AG04450 (cell line): ENCODE measurements around the gene TBX2. TPM values are rescaled to one million over a fixed set of nuclear protein-coding genes. Genes with fewer than 3 reads are reported as not detected.
A peak's percentile ranks its signal among the peaks of the same experiment; 100 is the strongest.

Experiments
- CTCF ChIA-PET: fragments of 300-600, 350-600 bp; formaldehyde crosslinking; extraction: SDS; loops from one replicate; lab custom pipeline; 2022; ENCODE audit warnings: antibody characterized with exemption, inconsistent platforms; lab: Charles Lee
- POLR2A ChIA-PET: fragments of 350-600 bp; formaldehyde crosslinking; extraction: SDS; loops from one replicate; lab custom pipeline; 2021; ENCODE audit warnings: antibody characterized with exemption, inconsistent platforms; lab: Yijun Ruan, JAX
- DNase-seq: peaks from one replicate; pipeline ENCODE4 v3.0.0-alpha.2; 2011; ENCODE audit warnings: low read depth, low spot score
- H3K27ac ChIP-seq: one replicate; pipeline ENCODE4 v1.5.1; 2012; ENCODE audit warnings: low read depth, low read length, control low read depth
- H3K27me3 ChIP-seq: one replicate; pipeline ENCODE4 v1.6.0; 2012; ENCODE audit warnings: low read length; ENCODE audit not compliant: control insufficient read depth, insufficient read depth
- H3K4me3 ChIP-seq: 2 replicates; pipeline ENCODE4 v1.5.1; 2011; ENCODE audit warnings: mild to moderate bottlenecking, low read depth, low read length, control low read depth
- H3K9me3 ChIP-seq: 2 replicates; pipeline ENCODE4 v1.5.1; 2012; ENCODE audit warnings: low read length; ENCODE audit not compliant: control insufficient read depth, insufficient read depth
- polyA plus RNA-seq: library from polyadenylated mRNA; depleted of rRNA; stranded (reverse); fragments of >200 nt; gene quantifications from 2 replicates; pipeline ENCODE4 v1.2.3, GENCODE V29; 2011
- TF ChIP-seq, protein P1 (sequence below): IDR thresholded peaks from 2 replicates; pipeline ENCODE4 v1.5.1; 2011; ENCODE audit warnings: low read depth, low read length, control low read depth, inconsistent platforms

TBX2 gene
- polyA plus RNA-seq, 1 experiment: 18.3 TPM

- TF ChIP-seq, protein P1, sequence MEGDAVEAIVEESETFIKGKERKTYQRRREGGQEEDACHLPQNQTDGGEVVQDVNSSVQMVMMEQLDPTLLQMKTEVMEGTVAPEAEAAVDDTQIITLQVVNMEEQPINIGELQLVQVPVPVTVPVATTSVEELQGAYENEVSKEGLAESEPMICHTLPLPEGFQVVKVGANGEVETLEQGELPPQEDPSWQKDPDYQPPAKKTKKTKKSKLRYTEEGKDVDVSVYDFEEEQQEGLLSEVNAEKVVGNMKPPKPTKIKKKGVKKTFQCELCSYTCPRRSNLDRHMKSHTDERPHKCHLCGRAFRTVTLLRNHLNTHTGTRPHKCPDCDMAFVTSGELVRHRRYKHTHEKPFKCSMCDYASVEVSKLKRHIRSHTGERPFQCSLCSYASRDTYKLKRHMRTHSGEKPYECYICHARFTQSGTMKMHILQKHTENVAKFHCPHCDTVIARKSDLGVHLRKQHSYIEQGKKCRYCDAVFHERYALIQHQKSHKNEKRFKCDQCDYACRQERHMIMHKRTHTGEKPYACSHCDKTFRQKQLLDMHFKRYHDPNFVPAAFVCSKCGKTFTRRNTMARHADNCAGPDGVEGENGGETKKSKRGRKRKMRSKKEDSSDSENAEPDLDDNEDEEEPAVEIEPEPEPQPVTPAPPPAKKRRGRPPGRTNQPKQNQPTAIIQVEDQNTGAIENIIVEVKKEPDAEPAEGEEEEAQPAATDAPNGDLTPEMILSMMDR: no peak
- ChIA-PET POLR2A (interaction anchor here (1.0 to 1.9 kb wide), 2 partner anchors 15 to 87 kb away, joined by 3 to 7 read pairs; no protein-coding TSS in a partner anchor), CTCF (interaction anchor here (0.5 to 1.7 kb wide), 6 partner anchors 12 to 670 kb away, joined by 3 to 6 read pairs (median 4); no protein-coding TSS in a partner anchor)
- peak overlapping the region; percentile 57 for H3K27ac ChIP-seq
- no peaks in the 10 kb centered on the region for H3K27me3 ChIP-seq
- peak overlapping the region; percentile 98 for H3K4me3 ChIP-seq
- DNase-seq: no peak
- H3K9me3 ChIP-seq: no peaks in the 10 kb centered on the region; the same call in 1 of the 2 replicates
Observed at GRCh38 chr17:61394630-61395408, 4.8 kb upstream of the TBX2 start.

GRCh38 chr17:61395409-61395982 lies 4.1 kb upstream of the TBX2 start:
- Histone ChIP-seq H3K27ac (peak overlapping the region; percentile 57), H3K27me3 (no peaks in the 10 kb centered on the region), H3K4me3 (peak overlapping the region; percentile 98), H3K9me3 (no peaks in the 10 kb centered on the region; the same call in 1 of the 2 replicates)
- TF ChIP-seq, protein P1: no peak
- ChIA-PET CTCF (interaction anchor here (0.5 to 1.7 kb wide), 2 partner anchors 424 to 671 kb away, joined by 3 to 6 read pairs; no protein-coding TSS in a partner anchor), POLR2A (interaction anchor here (1.0 to 1.9 kb wide), 2 partner anchors 16 to 87 kb away, joined by 3 to 7 read pairs; no protein-coding TSS in a partner anchor)
- DNase-seq: no peak

- H3K27ac ChIP-seq: peak overlapping the region; percentile 61
- H3K27me3 ChIP-seq: no peaks in the 10 kb centered on the region
- ChIA-PET CTCF (interaction anchor here (0.9 to 1.7 kb wide), 3 partner anchors 395 to 675 kb away, joined by 3 to 4 read pairs (median 3); no protein-coding TSS in a partner anchor), POLR2A (interaction anchor here (0.6 to 1.4 kb wide), 3 partner anchors 10 to 177 kb away, joined by 3 to 6 read pairs (median 4); no protein-coding TSS in a partner anchor)
- peak overlapping the region; percentile 98 for H3K4me3 ChIP-seq
- DNase-seq: no peak
- no peaks in the 10 kb centered on the region; the same call in 1 of the 2 replicates for H3K9me3 ChIP-seq
- TF ChIP-seq, protein P1: no peak
Observed at GRCh38 chr17:61395983-61396585, 3.6 kb upstream of the TBX2 start.

DNA sequence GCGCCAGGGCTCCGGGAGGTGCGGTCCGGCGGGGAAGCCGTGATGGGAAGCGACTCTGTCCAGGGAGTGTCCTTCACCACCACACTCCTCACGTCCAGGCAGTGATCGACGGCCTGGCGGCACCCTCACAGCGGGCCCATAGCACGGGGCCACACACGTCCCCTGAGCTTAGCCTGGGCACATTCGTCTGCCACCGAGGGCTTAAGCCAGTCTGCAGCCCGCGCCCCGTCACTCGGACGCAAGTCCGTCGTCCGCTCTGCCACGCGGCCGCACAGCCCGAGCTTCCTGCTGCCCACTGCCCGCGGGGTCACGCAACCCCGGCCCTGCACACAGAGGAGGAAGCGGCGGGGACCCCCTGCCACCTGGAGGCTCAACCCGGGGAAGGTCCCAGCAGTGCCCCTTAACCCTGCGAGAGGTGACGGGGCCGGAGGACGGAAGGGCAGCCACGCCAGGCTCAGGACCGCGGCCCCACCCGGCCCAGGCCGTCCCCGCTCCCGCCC lies 3.0 kb upstream of the TBX2 start:
- Histone ChIP-seq H3K27ac (peak overlapping the region; percentile 61), H3K4me3 (peak overlapping the region; percentile 98), H3K27me3 (no peaks in the 10 kb centered on the region), H3K9me3 (no peaks in the 10 kb centered on the region; the same call in 1 of the 2 replicates)
- TF ChIP-seq, protein P1: no peak
- DNase-seq: no peak
- ChIA-PET CTCF (interaction anchor here (0.9 to 1.7 kb wide), 3 partner anchors 395 to 676 kb away, joined by 3 to 4 read pairs (median 3); no protein-coding TSS in a partner anchor), POLR2A (interaction anchor here (0.6 to 1.7 kb wide), 11 partner anchors 10 to 188 kb away, joined by 3 to 15 read pairs (median 4); no protein-coding TSS in a partner anchor)
